Measurements from ENCODE around the gene TP53BP1.

GRCh38 chr15:43498990-43499389 is 6.0 kb upstream of the TP53BP1 start:
- TF ChIP-seq CTCF (IDR thresholded peaks at IDR 0.05) (no peak), POLR2A (IDR thresholded peaks at IDR 0.05) (no peak)

All from testis (tissue), 2 donors.